ENCODE data around the gene CLDN6. TPM values are rescaled to one million over a fixed set of nuclear protein-coding genes. Genes with fewer than 3 reads are reported as not detected.

The CLDN6 gene
- total RNA-seq, 1 experiment from 2014 or later: 743 TPM

GRCh38 chr16:2985462-2985861, 32.5 kb downstream of the CLDN6 start:
- TF ChIP-seq, protein P1, sequence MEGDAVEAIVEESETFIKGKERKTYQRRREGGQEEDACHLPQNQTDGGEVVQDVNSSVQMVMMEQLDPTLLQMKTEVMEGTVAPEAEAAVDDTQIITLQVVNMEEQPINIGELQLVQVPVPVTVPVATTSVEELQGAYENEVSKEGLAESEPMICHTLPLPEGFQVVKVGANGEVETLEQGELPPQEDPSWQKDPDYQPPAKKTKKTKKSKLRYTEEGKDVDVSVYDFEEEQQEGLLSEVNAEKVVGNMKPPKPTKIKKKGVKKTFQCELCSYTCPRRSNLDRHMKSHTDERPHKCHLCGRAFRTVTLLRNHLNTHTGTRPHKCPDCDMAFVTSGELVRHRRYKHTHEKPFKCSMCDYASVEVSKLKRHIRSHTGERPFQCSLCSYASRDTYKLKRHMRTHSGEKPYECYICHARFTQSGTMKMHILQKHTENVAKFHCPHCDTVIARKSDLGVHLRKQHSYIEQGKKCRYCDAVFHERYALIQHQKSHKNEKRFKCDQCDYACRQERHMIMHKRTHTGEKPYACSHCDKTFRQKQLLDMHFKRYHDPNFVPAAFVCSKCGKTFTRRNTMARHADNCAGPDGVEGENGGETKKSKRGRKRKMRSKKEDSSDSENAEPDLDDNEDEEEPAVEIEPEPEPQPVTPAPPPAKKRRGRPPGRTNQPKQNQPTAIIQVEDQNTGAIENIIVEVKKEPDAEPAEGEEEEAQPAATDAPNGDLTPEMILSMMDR (conservative IDR thresholded peaks at IDR 0.05): no peak
- no peak overlapping the region for H3K18ac ChIP-seq (ENCODE audit: insufficient read length, low read depth, low read length)
- H3K4ac ChIP-seq (ENCODE audit: low read depth, low read length): no peak overlapping the region
- peaks cover 4% of the 10 kb centered on the region for H3K23me2 ChIP-seq (ENCODE audit: insufficient read length, low read depth, low read length, poor library complexity, severe bottlenecking)
- H3K27me3 ChIP-seq (ENCODE audit: insufficient read depth, low read length): no peaks in the 10 kb centered on the region
- no peaks in the 10 kb centered on the region for H3K79me1 ChIP-seq (ENCODE audit: insufficient read depth, low read depth, low read length, poor library complexity, severe bottlenecking)
- no peak overlapping the region for H3K56ac ChIP-seq (ENCODE audit: insufficient read length, low read depth, low read length)
- no peak overlapping the region for H4K8ac ChIP-seq (replicated peaks; ENCODE audit: insufficient read length, low read depth, low read length)
- H3K36me3 Mint-ChIP-seq (ENCODE audit: insufficient read depth in 1 of 3, low read depth in 3 of 3): no peaks in the 10 kb centered on the region
- peaks cover 28 to 52% of the 10 kb centered on the region in 2 experiments for H3K4me1 Mint-ChIP-seq
- H3K27ac Mint-ChIP-seq: no peak overlapping the region
- no peak overlapping the region for H3K4me3 Mint-ChIP-seq
- WGBS (ENCODE audit: extremely low coverage, insufficient read length, low lambda C conversion rate): no CpG with 5 or more reads among the region's 9 CpGs
- H2BK120ac ChIP-seq (ENCODE audit: low read depth, low read length, poor library complexity, severe bottlenecking): no peak overlapping the region
- H2BK20ac ChIP-seq (ENCODE audit: low read depth, low read length, poor library complexity, severe bottlenecking): no peak overlapping the region
- H3K9ac ChIP-seq (ENCODE audit: extremely low read depth, insufficient read length, low read length): no peak overlapping the region
- H3K14ac ChIP-seq (ENCODE audit: insufficient read depth, low read length): no peak overlapping the region
- H4K5ac ChIP-seq (ENCODE audit: insufficient read length, low read depth, low read length): no peak overlapping the region
- H4K91ac ChIP-seq (ENCODE audit: insufficient read length, low read depth, low read length): no peak overlapping the region
- H3K4me1 ChIP-seq (ENCODE audit: insufficient read depth, low read length): no peaks in the 10 kb centered on the region; the same call in 1 of the 2 replicates
- no peaks in the 10 kb centered on the region for H4K20me1 ChIP-seq (ENCODE audit: control insufficient read depth, insufficient read depth, insufficient read length)
- DNase-seq: no peak
- no peak overlapping the region for H3K27ac ChIP-seq (ENCODE audit: insufficient read length, low read depth, low read length)
- H2BK12ac ChIP-seq (ENCODE audit: insufficient read length, low read depth, low read length): no peak overlapping the region
- no peak overlapping the region for H3K23ac ChIP-seq (ENCODE audit: insufficient read length, low read depth, low read length)
- no peak overlapping the region for H2BK15ac ChIP-seq (ENCODE audit: low read depth, low read length)
- no peak overlapping the region for H3K4me2 ChIP-seq (ENCODE audit: insufficient read depth, insufficient read length, low read length)
- H3K9me3 ChIP-seq (ENCODE audit: control insufficient read depth, low read depth, low read length): no peaks in the 10 kb centered on the region
- H2AFZ ChIP-seq (ENCODE audit: low read length): no peak overlapping the region
- H3K9me3 Mint-ChIP-seq: no peaks in the 10 kb centered on the region
- H3K79me2 ChIP-seq (ENCODE audit: insufficient read depth, low read length): no peaks in the 10 kb centered on the region
- no peak overlapping the region for H2AK5ac ChIP-seq (ENCODE audit: insufficient read length, low read length)
- H3T11ph ChIP-seq (ENCODE audit: low read length): no peak overlapping the region
- H3K27me3 Mint-ChIP-seq (ENCODE audit: low read depth): peaks cover 10% of the 10 kb centered on the region
- no peak overlapping the region for H2BK5ac ChIP-seq (ENCODE audit: insufficient read length, low read length)

Measured in H9 (cell line).